ENCODE measurements around the gene GYS1. TPM values are rescaled to one million over a fixed set of nuclear protein-coding genes. Genes with fewer than 3 reads are reported as not detected.
"Not testable (repeated sequence)": the region's sequence is repeated elsewhere in the genome, so short reads cannot be mapped to it uniquely, and the experiment has no call there.

Gene GYS1
- total RNA-seq, 1 donor from 2014 or later = 24.8 TPM

DNA sequence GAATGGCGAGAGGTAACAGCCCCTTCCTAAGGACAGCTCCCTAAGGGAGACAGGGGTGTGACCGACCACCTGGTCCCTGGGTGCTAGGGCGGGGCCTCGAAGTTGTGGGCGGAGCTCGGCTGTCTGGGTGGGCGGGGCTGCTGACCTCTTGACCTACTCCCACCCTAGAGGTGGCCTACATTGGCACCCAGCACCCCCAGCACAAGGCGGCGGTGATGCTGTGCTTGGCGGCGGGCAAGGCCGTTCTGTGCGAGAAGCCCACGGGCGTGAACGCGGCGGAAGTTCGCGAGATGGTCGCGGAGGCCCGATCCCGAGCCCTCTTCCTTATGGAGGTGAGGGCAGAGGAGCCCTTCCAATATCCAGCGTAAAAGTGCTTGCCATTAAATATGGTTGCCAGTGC, 57.2 kb downstream of the GYS1 start:
- TF ChIP-seq, protein P1, sequence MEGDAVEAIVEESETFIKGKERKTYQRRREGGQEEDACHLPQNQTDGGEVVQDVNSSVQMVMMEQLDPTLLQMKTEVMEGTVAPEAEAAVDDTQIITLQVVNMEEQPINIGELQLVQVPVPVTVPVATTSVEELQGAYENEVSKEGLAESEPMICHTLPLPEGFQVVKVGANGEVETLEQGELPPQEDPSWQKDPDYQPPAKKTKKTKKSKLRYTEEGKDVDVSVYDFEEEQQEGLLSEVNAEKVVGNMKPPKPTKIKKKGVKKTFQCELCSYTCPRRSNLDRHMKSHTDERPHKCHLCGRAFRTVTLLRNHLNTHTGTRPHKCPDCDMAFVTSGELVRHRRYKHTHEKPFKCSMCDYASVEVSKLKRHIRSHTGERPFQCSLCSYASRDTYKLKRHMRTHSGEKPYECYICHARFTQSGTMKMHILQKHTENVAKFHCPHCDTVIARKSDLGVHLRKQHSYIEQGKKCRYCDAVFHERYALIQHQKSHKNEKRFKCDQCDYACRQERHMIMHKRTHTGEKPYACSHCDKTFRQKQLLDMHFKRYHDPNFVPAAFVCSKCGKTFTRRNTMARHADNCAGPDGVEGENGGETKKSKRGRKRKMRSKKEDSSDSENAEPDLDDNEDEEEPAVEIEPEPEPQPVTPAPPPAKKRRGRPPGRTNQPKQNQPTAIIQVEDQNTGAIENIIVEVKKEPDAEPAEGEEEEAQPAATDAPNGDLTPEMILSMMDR (IDR thresholded peaks at IDR 0.05; ENCODE audit: insufficient read depth, low read length, poor library complexity, severe bottlenecking) = no peak
- Histone ChIP-seq H3K36me3 (ENCODE audit: control insufficient read depth, insufficient read depth, low read length) (no peaks in the 10 kb centered on the region), H3K4me3 (ENCODE audit: low read depth, low read length) (no peak overlapping the region), H3K27me3 (ENCODE audit: control insufficient read depth, insufficient read depth, low read length) (no peaks in the 10 kb centered on the region)
- DNase-seq (ENCODE audit: low read depth) = no peak

DNA sequence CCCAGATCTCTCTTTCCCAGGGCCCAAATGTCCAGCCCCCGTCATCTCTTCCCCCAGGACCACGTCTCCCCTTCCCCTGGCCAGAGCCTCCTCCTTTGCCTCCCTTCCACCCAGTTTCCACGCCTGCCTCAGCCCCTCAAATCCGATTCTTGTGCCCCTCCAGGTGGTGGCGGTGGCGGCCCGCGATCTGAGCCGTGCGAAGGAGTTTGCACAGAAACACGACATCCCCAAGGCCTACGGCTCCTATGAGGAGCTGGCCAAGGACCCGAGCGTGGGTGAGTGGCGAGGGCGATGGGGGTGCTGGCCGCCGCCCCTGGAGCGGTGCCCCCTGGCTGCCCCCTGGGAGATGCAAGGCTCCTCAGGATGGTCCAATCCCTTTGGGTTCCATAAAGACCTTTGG, 58.3 kb downstream of the GYS1 start:
- no peak overlapping the region for H3K4me3 ChIP-seq (ENCODE audit: low read depth, low read length)
- no peak for DNase-seq (ENCODE audit: low read depth)
- TF ChIP-seq, protein P1 (IDR thresholded peaks at IDR 0.05; ENCODE audit: insufficient read depth, low read length, poor library complexity, severe bottlenecking) = no peak
- H3K36me3 ChIP-seq (ENCODE audit: control insufficient read depth, insufficient read depth, low read length) = no peaks in the 10 kb centered on the region
- H3K27me3 ChIP-seq (ENCODE audit: control insufficient read depth, insufficient read depth, low read length) = no peaks in the 10 kb centered on the region

DNA sequence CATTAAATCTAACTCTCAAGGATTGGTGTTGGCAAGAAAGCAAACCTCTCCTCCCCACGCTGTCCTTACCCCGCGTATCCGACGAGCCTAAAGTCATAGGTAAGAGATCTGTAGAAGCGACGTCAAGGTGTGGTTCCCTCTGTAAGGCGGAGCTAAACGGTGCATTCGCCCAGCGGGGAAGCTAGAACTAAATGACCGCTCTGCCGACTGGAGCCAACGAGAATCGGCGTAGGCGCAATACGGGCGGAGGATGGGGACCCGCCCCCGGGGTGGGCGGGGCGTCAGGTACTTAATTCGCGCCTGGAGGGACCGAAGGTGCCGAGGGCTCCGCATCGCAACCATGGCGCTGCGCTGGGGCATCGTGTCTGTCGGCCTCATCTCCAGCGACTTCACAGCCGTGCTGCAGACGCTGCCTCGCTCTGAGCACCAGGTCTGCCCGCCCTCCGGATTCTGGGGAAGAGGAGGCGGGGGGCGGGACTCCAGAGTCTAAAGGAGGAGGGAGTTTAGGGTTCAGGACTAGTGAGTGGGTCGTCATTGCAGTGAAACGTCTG, 59.7 kb downstream of the GYS1 start, which contains the start of gene DHDH:
DHDH (plus strand) TSS at position 318 of the 551 bp plus-strand sequence; CDS start at position 341, 23 bp downstream.
- DNase-seq (ENCODE audit: low read depth) = peak; percentile 52
- no peaks in the 10 kb centered on the region for H3K27me3 ChIP-seq (ENCODE audit: control insufficient read depth, insufficient read depth, low read length)
- H3K36me3 ChIP-seq (ENCODE audit: control insufficient read depth, insufficient read depth, low read length) = no peaks in the 10 kb centered on the region
- peak within 1 kb of the TSS; percentile 39 for H3K4me3 ChIP-seq (ENCODE audit: low read depth, low read length)
- TF ChIP-seq, protein P1 (IDR thresholded peaks at IDR 0.05; ENCODE audit: insufficient read depth, low read length, poor library complexity, severe bottlenecking) = no peak

DNA sequence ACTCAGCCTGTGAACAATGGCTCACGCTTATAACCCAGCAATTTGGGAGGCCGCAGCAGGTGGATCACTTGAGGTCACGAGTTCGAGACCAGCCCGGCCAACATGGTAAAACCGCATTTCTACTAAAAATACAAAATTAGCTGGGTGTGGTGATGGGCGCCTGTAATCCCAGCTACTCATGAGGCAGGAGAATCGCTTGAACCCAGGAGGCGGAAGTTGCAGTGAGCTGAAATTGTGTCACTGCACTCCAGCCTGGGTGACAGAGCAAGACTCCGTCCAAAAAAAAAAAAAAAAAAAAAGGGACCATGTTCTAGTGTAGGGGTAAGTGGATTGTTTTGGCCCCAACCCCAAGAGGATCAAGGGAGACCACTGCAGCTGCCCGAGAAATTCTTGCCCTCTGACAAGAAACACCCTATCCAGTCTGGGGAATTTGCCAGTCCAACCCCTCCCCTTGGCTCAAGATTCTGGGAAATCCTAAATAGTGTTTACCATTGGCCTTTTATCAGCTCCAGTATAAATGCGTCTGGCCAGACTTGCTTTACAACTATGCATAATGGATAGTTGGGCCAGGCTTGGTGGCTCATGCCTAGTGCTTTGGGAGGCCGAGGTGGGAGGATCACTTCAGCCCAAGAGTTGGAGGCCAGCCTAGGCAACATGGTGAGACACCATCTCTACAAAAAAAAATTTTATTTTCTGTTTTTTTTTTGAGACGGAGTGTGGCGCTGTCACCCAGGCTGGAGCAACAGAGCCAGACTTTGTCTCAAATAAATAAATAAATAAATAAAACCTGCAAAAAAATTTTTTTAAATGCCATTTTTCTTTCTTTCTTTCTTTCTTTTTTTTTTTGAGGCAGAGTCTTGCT, 64.7 kb downstream of the GYS1 start:
- H3K27me3 ChIP-seq (ENCODE audit: control insufficient read depth, insufficient read depth, low read length) = no peaks in the 10 kb centered on the region
- H3K4me3 ChIP-seq (ENCODE audit: low read depth, low read length) = no peak overlapping the region
- H3K36me3 ChIP-seq (ENCODE audit: control insufficient read depth, insufficient read depth, low read length) = no peaks in the 10 kb centered on the region
- no peak for DNase-seq (ENCODE audit: low read depth)
- TF ChIP-seq, protein P1 (IDR thresholded peaks at IDR 0.05; ENCODE audit: insufficient read depth, low read length, poor library complexity, severe bottlenecking) = no peak

DNA sequence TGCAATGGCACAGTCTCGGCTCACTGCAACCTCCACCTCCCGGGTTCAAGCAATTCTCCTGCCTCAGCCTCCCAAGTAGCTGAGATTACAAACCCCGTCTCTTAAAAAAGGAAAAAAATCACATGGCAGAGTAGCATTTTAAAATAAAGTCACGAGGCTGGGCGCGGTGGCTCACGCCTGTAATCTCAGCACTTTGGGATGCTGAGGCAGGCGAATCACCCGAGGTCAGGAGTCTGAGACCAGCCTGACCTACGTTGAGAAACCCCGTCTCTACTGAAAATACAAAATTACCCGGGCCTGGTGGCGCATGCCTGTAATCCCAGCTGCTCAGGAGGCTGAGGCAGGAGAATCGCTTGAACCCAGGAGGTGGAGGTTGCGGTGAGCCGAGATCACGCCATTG, 65.4 kb downstream of the GYS1 start:
- H3K36me3 ChIP-seq (ENCODE audit: control insufficient read depth, insufficient read depth, low read length); DNase-seq (ENCODE audit: low read depth); H3K4me3 ChIP-seq (ENCODE audit: low read depth, low read length); H3K27me3 ChIP-seq (ENCODE audit: control insufficient read depth, insufficient read depth, low read length): not testable (repeated sequence)

DNA sequence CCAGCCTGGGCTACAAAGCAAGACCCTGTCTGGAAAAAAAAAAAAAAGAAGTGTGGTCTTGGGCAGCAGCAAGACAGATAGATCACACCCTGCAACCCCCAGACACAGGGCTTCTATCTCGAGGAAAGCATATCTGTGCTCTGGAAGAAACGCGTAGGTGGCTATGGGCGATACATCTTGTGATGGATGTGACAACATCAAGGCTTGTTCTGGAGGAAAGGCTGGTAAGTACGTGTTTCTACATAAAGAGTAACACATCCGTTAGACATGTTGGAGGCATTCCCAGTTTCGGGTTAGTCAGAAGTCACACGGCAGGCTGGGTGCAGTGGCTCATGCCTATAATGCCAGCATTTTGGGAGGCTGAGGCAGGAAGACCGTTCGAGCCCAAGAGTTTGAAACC, 66.2 kb downstream of the GYS1 start:
- Histone ChIP-seq H3K36me3 (ENCODE audit: control insufficient read depth, insufficient read depth, low read length) (no peaks in the 10 kb centered on the region), H3K27me3 (ENCODE audit: control insufficient read depth, insufficient read depth, low read length) (no peaks in the 10 kb centered on the region), H3K4me3 (ENCODE audit: low read depth, low read length) (no peak overlapping the region)
- TF ChIP-seq, protein P1 (IDR thresholded peaks at IDR 0.05; ENCODE audit: insufficient read depth, low read length, poor library complexity, severe bottlenecking) = no peak
- peak; percentile 72 for DNase-seq (ENCODE audit: low read depth)

DNA sequence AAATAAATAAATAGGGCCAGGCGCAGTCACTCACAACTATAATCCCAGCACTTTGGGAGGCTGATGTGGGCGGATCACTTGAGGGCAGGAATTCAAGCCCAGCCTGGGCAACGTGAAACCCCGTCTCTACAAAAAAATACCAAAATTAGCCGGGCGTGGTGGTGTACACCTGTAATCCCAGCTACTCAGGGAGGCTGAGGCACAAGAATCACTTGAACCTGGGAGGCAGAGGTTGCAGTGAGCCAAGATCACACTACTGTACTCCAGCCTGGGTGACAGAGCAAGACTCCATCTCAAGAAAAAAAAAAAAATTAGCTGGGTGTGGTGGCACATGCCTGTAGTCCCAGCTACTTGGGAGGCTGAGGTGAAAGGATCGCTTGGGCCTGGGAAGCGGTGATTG, 67.2 kb downstream of the GYS1 start:
- H3K27me3 ChIP-seq (ENCODE audit: control insufficient read depth, insufficient read depth, low read length); H3K4me3 ChIP-seq (ENCODE audit: low read depth, low read length); DNase-seq (ENCODE audit: low read depth); H3K36me3 ChIP-seq (ENCODE audit: control insufficient read depth, insufficient read depth, low read length): not testable (repeated sequence)

Measured in kidney epithelial cell (primary cell).